NCI-H524 (cell line): ENCODE data around the gene NINL.

Experiments
- DNase-seq, 2 experiments: peaks; one replicate each; lab custom pipeline; 2025; lab: John Stamatoyannopoulos, UW

Gene NINL

GRCh38 chr20:25552977-25553376 is 32.4 kb downstream of the NINL start:
- no peak for DNase-seq

DNA sequence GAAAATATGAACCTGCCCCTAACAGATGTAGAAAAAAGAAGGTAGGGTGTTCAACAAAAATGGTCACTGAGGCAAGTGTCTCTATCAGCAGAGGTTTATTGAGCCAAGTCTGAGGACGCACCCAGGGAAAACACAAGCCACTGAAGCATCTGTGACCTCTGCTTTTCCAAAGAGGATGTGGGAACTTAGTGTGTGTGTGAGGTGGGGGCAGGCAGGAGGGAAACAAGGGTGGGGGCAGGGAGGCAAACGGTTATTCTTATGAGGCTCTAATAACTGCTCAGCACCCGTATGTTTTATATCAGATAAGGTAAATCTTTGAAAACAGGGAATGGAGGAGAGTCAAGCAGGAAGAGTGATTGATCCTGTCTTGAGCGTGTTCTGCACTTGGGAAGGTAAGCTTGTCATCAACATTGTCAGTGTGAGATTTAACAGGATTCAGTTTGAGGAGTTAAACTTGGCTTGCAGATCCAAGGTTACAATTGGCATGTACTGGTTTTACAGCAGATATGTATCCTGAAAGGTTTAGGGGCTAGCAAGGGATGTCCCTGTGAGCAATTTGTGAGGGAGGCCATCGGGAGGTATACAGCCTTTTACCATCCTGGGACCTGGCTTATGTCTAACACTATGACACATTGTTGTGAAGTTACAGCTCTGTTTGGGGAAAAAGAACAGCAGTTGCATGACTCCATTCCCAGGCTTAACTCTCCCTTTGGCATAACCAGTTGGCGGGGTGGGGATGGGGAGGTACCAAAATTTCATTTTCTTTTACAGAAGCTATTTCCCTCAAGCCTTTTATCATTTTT is 33.7 kb downstream of the NINL start:
- DNase-seq = no peak

DNA sequence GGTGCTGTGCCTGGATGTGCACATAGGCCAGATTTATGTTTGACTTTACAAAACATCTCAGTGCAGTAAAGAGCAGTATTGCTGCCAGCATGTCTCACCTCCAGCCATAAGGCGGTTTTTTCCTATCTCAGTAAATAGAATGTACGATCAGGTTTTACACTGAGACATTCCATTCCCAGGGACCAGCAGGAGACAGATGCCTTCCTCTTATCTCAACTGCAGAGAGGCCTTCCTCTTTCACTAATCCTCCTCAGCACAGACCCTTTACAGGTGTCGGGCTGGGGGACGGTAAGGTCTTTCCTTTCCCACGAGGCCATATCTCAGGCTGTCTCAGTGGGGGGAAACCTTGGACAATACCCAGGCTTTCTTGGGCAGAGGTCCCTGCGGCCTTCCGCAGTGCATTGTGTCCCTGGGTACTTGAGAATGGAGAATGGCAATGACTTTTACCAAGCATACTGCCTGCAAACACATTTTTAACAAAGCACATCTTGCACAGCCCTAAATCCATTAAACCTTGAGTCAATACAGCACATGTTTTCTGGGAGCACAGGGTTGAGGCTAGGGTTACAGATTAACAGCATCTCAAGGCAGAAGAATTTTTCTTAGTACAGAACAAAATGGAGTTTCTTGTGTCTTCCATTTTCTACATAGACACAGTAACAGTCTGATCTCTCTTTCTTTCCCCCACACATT is 34.5 kb downstream of the NINL start:
- DNase-seq = peak; percentile 56 to 86

- DNase-seq = no peak
These were observed 35.4 kb downstream of the NINL start for GRCh38 chr20:25549843-25550477.

DNA sequence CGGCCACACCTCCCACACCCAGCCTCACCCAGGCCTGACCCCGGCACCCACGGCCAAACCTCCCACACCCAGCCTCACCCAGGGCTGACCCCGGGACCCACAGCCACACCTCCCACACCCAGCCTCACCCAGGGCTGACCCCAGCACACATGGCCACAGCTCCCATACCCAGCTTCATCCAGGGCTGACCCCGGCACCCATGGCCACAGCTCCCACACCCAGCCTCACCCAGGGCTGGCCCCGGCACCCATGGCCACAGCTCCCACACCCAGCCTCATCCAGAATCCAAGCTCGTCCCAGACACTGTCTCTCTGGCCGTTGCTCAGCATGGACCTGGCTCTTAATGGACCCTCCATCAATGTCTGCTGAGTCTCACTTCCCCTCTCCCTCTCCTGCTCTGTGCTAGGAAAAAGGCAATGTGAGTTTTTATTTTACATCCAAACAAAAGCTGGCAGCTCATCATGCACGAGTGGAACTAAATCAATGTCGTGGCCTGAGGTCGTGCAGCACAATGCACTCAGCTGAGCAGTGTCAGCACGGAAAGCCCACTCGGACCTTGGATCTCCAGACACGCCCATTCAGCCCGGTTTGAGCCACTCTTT is 36.1 kb downstream of the NINL start:
- DNase-seq = no peak

GRCh38 chr20:25548613-25549086 is 36.7 kb downstream of the NINL start:
- no peak for DNase-seq

DNA sequence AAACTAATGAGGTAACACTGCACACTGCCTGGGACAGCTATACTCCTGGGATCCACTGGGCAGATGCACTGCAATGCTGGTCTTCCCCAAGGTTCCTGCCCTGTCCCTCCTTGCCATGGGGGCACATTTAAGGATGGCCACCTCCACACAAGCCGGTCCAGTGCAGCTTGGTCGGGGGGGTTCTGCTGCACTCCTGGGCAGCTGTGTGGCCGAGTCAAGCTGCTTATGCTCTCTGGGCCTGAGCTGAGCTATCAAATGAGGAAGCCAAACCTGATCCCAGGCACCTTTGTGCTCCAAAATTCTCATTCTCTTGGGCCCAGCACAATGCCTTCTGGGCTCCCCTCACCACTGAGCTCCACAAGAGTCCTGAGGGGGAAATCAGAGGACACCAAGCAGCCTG is 37.3 kb downstream of the NINL start:
- no peak for DNase-seq

GRCh38 chr20:25547063-25547462 is 38.3 kb downstream of the NINL start:
- peak; percentile 78 to 87 for DNase-seq

DNA sequence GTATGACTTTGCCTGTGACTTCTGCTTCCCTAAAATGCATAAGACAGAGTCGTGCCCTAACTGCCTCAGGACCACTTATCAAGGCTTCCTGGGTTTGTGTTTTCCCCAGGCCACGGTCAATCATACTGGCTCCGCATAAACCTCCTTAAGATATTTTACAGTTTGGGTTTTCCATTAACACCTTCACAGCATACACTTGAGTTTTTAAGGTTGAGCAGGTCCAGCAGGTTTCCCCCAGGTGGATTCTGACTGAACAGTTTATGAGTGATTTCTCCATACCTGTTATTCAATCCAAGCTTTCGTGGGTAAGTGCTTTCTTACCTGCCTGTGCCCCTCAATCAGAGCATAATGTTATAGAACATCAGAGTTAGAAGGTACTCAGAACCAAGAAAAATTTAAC is 39.3 kb downstream of the NINL start:
- no peak for DNase-seq

- no peak for DNase-seq
These were observed 40.2 kb downstream of the NINL start for GRCh38 chr20:25545171-25545570.

- DNase-seq = peak; percentile 90 to 98
These were observed 40.6 kb downstream of the NINL start for GRCh38 chr20:25544734-25545133.

GRCh38 chr20:25544311-25544710 is 41.0 kb downstream of the NINL start:
- no peak for DNase-seq

DNA sequence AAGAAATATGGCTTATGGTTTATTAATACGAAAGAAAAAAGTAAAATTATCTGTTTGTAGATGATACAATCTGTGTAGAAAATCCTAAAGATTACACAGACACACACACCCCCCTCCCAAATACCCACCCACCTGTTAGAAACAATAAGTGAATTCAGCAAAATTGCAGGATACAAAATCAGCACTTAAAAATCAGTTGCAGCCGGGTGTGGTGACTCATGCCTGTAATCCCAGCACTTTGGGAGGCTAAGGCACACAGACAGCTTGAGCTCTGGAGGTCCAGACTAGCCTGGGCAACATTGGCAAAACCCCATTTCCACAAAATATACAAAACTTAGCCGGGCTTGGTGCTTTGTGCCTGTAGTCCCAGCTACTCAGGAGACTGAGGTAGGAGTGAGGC is 42.3 kb downstream of the NINL start:
- peak in 1 of 2 experiments; percentile 16 for DNase-seq

DNA sequence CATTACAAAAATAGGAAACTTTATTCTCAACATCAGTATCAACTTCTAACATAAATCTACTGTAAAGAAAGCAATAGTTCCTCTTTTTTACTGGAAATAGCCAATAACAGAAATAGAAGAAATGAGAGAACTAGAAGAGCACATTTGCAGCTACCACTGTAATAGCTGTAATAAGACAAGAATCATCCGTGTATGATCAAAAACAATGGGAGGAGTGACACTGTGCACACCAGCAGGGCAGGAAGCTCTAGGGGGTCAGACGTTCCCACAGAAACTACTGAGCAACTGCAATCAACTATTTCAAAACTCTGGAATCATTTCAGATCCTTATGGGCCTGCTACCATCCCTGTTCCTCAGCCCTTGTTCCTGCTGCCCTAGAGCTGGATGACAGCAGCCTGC is 43.7 kb downstream of the NINL start:
- DNase-seq = no peak

GRCh38 chr20:25539742-25540672 is 45.3 kb downstream of the NINL start:
- DNase-seq = peak in 1 of 2 experiments; percentile 54

GRCh38 chr20:25538838-25539665 is 46.3 kb downstream of the NINL start:
- DNase-seq = no peak

GRCh38 chr20:25537890-25538289 is 47.4 kb downstream of the NINL start:
- DNase-seq = no peak

DNA sequence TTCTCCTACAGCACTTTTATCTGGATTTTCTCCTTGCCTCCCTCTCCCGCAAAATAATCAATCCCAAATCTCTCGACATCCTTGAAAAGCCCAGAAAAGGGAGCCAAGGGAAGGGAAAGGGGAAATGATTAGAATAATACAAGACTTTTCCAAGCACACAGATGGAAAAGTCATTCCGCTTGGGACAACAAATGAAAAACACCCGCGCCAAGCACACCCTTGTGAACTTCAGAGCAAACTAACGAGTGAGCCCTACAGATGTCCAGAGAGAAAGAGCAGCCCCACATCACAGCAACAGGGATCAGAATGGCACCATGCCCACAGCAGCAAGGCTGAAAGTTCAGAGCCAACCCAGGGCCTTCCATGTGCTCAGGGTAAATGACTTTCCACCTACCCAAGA is 49.6 kb downstream of the NINL start:
- no peak for DNase-seq

DNA sequence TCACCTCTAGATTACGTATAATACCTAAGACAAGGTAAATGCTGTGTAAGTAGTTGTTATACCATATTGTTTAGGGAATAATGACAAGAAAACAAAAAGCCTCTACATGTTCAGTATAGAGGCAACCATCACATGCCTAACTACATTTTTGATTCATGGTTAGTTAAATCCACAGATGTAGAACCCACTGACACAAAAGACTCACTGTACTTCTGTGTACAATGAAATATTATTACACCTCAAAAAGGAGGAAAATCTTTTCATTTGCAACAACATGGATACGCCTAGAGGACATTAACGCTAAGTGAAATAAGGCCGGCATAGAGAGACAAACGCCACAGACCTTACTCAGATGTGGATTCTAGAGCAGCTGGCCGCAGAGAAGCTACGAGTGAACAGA is 50.5 kb downstream of the NINL start:
- DNase-seq = no peak

DNA sequence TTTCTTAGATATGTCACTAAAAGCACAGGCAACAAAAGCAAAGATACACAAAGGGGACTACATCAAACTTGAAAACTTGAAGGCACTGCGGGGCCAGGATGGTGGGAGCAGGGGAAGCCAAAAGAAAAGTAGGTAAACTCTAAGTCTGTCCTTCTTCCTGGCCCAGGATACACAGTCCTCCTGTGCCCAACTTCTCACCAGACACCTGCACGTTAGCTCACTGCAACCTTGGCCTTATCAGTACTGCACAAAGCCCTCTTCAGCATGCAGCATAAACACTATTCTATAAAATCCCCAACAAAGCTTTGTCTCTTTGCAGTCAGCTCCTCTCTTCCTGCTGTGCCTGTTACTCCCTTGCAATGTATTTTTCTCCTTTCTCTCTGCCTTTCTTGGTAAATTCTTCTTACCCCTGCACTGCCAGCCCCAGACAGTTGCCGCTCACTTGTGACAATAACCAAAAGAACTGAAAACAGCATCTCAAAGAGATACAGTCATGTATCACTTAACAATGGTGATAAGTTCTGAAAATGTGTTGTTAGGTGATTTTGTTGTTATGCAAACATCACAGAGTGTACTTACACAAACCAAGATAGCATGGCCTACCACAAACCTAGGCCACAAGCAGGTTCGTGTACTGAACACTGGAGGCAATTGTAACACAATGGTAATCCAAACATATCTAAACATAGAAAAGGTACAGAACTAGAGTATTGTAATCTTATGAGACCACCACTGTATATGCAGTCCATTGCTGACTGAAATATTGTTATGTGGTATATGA is 51.2 kb downstream of the NINL start:
- no peak for DNase-seq
